ENCODE measurements around the gene CCNA1.

The CCNA1 gene

DNA sequence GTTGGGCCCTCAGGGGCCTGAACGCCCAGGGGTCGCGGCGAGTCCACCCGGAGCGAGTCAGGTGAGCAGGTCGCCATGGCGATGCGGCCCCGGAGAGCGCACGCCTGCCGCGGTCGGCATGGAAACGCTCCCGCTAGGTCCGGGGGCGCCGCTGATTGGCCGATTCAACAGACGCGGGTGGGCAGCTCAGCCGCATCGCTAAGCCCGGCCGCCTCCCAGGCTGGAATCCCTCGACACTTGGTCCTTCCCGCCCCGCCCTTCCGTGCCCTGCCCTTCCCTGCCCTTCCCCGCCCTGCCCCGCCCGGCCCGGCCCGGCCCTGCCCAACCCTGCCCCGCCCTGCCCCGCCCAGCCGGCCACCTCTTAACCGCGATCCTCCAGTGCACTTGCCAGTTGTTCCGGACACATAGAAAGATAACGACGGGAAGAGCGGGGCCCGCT, at the start of gene CCNA1:
CCNA1 (plus strand) TSS at position 390 of the 439 bp plus-strand sequence. CDS start 562 bp downstream, outside the sequence.
- peak; percentile 32 for DNase-seq

GRCh38 chr13:36385489-36385888, 46.8 kb upstream of the CCNA1 start:
- no peak for DNase-seq

GRCh38 chr13:36395280-36395679, 37.0 kb upstream of the CCNA1 start:
- DNase-seq, result no peak

GRCh38 chr13:36405151-36405550, 27.1 kb upstream of the CCNA1 start:
- DNase-seq, result no peak

DNA sequence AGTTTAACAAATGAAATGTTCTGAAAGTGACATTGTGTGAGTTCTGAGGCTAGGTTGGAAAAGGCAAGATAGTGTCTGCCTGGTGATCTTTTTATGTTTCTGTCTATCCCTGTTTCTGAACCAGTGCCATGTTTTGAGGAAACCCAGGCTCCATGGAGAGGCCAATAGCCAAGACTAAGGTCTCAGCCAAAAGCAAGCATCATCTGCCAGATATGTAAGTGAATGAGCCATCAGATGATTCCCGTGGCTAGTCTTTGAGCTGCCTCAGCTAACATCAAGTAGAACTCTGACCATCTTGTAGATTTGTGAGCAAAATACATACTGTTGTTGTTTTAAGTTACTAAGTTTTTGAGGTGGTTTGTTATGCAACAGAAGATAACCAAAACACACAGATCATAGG, 19.6 kb upstream of the CCNA1 start:
- no peak for DNase-seq

GRCh38 chr13:36413161-36413560, 19.1 kb upstream of the CCNA1 start:
- DNase-seq, result no peak

GRCh38 chr13:36414461-36414860, 17.8 kb upstream of the CCNA1 start:
- no peak for DNase-seq

DNA sequence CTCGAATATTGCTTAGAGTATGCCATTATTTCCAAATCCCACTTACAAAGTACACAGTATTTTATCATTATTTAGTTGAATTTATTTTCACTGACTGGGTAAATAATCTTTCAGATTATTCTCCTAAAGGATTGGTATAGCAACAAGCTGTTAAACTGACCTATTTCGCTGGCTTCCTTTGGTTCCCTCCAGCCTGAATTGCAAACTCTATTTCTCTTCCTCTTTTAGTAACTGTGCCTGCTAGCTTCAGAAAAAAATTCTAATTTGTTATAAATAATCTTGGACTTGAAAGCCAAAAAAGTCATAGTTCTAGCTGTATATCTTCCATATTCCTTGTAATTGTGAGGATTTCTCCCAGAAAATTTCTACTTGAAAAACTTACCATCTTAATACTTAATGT, 15.0 kb upstream of the CCNA1 start:
- no peak for DNase-seq

GRCh38 chr13:36418022-36418805, 14.1 kb upstream of the CCNA1 start:
- no peak for DNase-seq

DNA sequence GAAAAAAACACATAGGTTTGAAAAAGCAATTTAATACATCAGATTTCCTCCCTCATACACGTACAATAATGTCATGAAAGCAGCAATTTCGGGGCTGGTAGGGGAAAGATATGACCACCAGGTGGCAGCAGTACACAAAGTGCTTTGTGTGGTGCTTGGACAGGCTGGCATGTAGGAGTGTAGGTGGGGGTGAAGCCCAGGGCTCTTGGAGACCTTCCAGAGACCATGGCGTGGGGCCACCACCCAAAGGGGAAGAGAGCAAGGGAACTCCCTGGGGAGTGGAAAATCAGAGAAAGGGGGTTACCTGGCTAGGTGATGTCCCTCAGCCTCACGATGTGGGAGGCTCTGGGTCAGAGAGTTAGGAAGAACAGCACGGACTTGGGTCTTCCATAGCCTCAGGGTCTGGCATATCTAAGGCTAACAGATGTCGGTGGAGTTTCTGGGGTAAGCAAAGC, 11.8 kb upstream of the CCNA1 start:
- peak; percentile 9 for DNase-seq

DNA sequence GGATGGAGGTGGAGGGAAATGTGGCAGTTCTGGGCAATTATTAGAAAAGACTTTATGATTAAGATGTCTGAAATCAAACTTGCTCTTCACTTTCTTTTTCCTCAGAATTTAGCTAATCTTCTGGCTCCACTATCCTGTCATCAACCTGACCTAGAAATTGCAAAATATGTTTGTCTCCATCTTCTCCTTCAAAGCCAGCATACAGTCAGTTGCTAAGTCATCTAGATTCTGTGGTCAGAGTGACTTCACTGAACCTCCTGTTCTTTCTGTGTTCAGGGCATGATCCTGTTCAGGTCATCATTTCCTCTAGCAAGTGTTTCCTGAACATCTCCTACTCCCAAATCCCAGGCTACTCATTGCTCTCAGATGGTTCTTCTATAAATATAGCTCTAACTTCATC, 10.8 kb upstream of the CCNA1 start:
- no peak for DNase-seq

- no peak for DNase-seq
These were observed 4.2 kb upstream of the CCNA1 start for GRCh38 chr13:36428086-36428485.

DNA sequence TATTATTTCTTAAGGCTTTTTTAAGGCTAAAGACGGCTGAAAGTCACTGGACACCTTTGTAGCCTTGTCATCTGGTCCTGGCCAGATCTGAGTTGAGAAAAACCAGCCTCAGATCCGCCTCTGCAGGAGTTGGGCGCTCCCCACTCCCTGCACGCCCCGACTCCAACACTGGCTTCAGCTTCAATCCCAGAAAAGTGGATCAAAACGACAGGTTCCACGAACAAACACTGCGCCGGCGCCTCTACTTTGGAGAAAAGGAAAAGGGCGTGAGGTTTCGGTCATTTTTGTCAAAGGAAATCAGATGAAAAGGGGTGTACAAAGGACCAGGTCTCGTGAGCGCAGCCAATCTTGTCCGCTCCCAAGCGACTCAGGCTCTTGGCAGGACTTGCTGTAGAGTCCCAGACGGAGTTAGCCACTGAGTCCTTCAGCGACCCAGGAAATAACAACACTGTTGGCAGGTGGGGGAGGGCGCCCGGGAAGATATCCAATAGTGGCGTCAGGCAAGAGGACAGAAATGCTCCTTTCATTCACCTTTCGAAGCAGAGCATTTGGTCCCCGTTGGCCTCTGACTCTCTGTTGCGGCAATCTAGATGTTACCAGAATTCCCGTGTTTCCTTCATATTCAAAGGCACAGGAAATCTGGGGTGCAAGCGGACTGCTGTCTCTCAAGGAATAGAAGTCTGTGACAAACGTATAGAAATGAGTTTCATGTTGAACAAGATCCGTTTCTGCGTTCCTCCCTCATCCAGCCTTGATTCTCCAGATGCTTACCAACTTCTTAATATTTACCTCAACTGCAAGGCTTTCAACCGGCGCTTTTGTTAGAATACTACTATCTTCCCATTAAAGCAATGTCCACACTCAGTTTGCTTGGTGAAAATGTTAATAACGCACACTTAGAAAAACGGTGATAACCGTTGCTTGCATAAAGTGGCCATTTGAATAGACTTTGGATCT, 1.8 kb upstream of the CCNA1 start:
- DNase-seq, result peak; percentile 2

GRCh38 chr13:36431204-36432105, 840 bp upstream of the CCNA1 start:
- no peak for DNase-seq

- no peak for DNase-seq
These were observed 4.5 kb downstream of the CCNA1 start for GRCh38 chr13:36436811-36437210.

GRCh38 chr13:36438594-36439483, 6.5 kb downstream of the CCNA1 start:
- no peak for DNase-seq

- DNase-seq, result no peak
These were observed 13.0 kb downstream of the CCNA1 start for GRCh38 chr13:36445278-36445677.

DNA sequence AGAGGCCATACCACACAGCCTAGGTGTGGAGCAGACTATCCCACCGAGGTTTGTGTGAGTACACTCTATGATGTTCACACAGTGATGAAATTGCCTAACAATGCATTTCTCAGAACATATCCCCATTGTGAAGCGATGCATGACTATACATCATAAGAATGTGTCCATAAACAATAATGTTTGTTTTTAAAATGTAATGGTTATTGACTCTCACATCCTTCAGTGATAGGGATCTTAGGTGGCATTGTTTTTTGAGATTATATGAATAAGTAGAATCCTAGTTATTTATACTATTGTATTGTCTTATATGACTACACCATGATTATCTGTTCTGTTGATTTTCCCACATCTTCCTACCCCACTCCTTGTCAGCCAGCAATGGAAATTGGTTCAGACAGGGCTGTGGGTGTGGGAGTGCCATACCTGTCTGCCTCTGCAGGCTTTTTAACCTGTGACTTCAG, 13.6 kb downstream of the CCNA1 start:
- no peak for DNase-seq

DNA sequence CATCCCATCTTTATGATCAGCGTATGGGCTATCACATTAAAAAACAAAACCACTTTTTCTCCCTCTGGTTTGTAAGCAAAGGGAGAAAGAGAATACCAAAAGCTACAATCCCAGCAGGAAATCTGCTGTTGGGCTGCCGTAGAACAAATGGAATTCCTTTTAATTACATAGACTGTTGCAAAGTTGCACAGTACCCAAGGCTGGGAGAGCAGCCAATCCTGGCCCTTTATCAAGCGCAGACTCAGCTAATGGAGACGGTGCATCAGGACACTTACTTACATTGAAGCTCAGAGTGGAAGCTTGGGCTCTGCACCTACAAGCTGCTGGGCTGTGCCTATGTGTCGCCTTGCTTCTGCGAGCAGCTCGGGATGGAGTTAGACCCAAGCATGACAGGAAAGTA, 15.2 kb downstream of the CCNA1 start:
- no peak for DNase-seq

- DNase-seq, result no peak
These were observed 18.2 kb downstream of the CCNA1 start for GRCh38 chr13:36450534-36450933.

DNA sequence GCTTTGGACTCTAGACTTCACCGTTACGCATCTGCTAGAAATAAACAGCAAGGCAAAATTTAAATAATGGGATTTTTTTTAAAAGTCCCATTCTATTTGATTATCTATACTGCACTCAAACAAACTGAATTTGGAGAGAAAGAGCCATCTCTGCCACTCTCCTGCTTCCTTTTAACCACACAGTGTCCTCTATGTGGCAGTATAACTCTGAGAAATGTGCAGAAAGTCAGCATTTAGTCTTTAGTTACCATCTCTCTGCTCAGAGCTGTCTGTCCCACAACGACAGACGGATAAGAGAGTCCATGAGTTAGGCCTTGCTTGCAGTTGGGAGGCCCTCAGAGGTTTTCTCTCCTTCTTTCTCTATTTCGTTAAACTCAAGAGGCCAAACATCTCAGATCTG, 21.2 kb downstream of the CCNA1 start:
- DNase-seq, result no peak

All from NCI-H524 treated with DMSO at 0.1 percent for 48 hours (cell line).